PC-9 (cell line): ENCODE data around the gene NCK1. TPM values are rescaled to one million over a fixed set of nuclear protein-coding genes. Genes with fewer than 3 reads are reported as not detected.
"Not testable (repeated sequence)": the region's sequence is repeated elsewhere in the genome, so short reads cannot be mapped to it uniquely, and the experiment has no call there.

ENCODE experiments used
- BruUV-seq: library from RNA; stranded (reverse); fragments of 400-500 nt; replicated peaks from 2 replicates; lab custom pipeline; 2021; lab: Mats Ljungman, UMichigan
- CTCF ChIA-PET: fragments of 300-600 bp; sonication (Branson Sonifier 250); formaldehyde crosslinking; loops from one replicate; lab custom pipeline; 2022; ENCODE audit warnings: antibody characterized with exemption; lab: Charles Lee
- POLR2A ChIA-PET: fragments of 300-600 bp; sonication (Branson Sonifier 250); formaldehyde crosslinking; loops from one replicate; lab custom pipeline; 2022; ENCODE audit warnings: antibody characterized with exemption; ENCODE audit not compliant: unreplicated experiment; lab: Charles Lee
- DNase-seq, 2 experiments: peaks; one replicate each; pipeline versions ENCODE4 v3.0.0 to v3.0.0-alpha.2; 2015 to 2022; ENCODE audit warnings: mixed read lengths in 1 of 2
- H2AFZ ChIP-seq: fragments of 200-600 bp; sonication (generic); 2 replicates; pipeline ENCODE4 v1.8.1; 2017; ENCODE audit warnings: antibody characterized with exemption
- H3F3A ChIP-seq: fragments of 200-600 bp; sonication (generic); 2 replicates; pipeline ENCODE4 v1.8.1; 2017; ENCODE audit warnings: antibody characterized with exemption, mild to moderate bottlenecking, low read depth; ENCODE audit not compliant: insufficient read depth
- H3K27ac ChIP-seq: fragments of 200-600 bp; sonication (generic); 2 replicates; pipeline ENCODE4 v1.6.1; 2016; ENCODE audit warnings: mixed run types
- H3K27me3 ChIP-seq: fragments of 200-600 bp; sonication (generic); 2 replicates; pipeline ENCODE4 v1.6.1; 2016; ENCODE audit warnings: low read depth, mixed run types; ENCODE audit not compliant: insufficient read depth
- H3K36me3 ChIP-seq: fragments of 200-600 bp; sonication (generic); 2 replicates; pipeline ENCODE4 v1.6.1; 2016; ENCODE audit warnings: low read depth, mixed run types
- H3K4me1 ChIP-seq: fragments of 200-600 bp; sonication (generic); replicated peaks from 2 replicates; pipeline ENCODE4 v1.6.1; 2016; ENCODE audit warnings: mixed run types; ENCODE audit not compliant: insufficient read depth
- H3K4me2 ChIP-seq: fragments of 200-600 bp; sonication (generic); 2 replicates; pipeline ENCODE4 v1.6.1; 2017; ENCODE audit warnings: mixed run types
- H3K4me3 ChIP-seq: fragments of 200-600 bp; sonication (generic); 2 replicates; pipeline ENCODE4 v1.6.1; 2016; ENCODE audit warnings: mixed run types
- H3K79me2 ChIP-seq: fragments of 200-600 bp; sonication (generic); 2 replicates; pipeline ENCODE4 v1.6.1; 2017; ENCODE audit warnings: low read depth, mixed run types
- H3K9me2 ChIP-seq: fragments of 200-600 bp; sonication (generic); 2 replicates; pipeline ENCODE4 v1.8.1; 2017; ENCODE audit warnings: mild to moderate bottlenecking; ENCODE audit not compliant: insufficient read depth
- H3K9me3 ChIP-seq: fragments of 200-600 bp; sonication (generic); 2 replicates; pipeline ENCODE4 v1.8.1; 2016; ENCODE audit warnings: low read depth; ENCODE audit not compliant: insufficient read depth
- H4K20me1 ChIP-seq: fragments of 200-600 bp; sonication (generic); 2 replicates; pipeline ENCODE4 v1.8.1; 2017; ENCODE audit not compliant: insufficient read depth
- EZH2 ChIP-seq: fragments of 200-600 bp; sonication (generic); IDR thresholded peaks from 2 replicates; pipeline ENCODE4 v1.8.0; 2017; ENCODE audit warnings: antibody characterized with exemption, low read depth
- intact Hi-C: fragments of 100-400 bp; cut with micrococcal nuclease; formaldehyde crosslinking; loops from one replicate; pipeline ENCODE4 v1.10.0; 2022; ENCODE audit not compliant: unreplicated experiment
- total RNA-seq: library from RNA; stranded (reverse); gene quantifications from 2 replicates; pipeline ENCODE4 v1.2.3, GENCODE V29; 2021
- TF ChIP-seq, protein P1 (sequence below): fragments of 200-600 bp; sonication (generic); conservative IDR thresholded peaks from 2 replicates; pipeline ENCODE4 v1.6.1; 2017; ENCODE audit warnings: mixed run types, antibody characterized with exemption, mild to moderate bottlenecking, moderate library complexity

NCK1 gene
- total RNA-seq, 1 experiment from 2014 or later = 42.7 TPM

DNA sequence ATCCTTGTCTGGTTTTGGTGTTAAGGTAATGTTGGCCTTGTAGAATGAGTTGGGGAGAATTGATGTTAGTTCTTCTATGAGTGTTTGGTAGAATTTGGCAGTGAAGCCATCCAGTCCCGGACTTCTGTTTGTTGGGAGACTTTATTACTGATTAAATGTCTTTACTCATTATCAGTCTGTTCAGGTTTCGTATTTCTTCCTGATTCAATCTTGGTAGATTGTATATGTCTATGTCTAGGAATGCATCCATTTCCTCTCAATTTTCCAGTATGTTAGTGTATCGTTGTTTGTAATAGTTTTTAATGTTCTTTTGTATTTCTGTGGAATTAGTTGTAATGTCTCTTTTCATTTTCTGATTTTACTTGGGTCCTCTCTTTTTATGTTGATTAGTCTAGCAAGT, 39.4 kb downstream of the NCK1 start:
- Histone ChIP-seq H3K4me2 (no peak overlapping the region), H3F3A (no peaks in the 10 kb centered on the region), H3K9me3 (peaks cover 12% of the 10 kb centered on the region), H4K20me1 (0 out of 2 replicates have a peak, but pooled peaks cover 9% of the 10 kb centered on the region), H2AFZ (no peak overlapping the region), H3K36me3 (peaks cover 28% of the 10 kb centered on the region), H3K79me2 (peaks cover 92% of the 10 kb centered on the region), H3K27ac (no peak overlapping the region), H3K4me1 (no peaks in the 10 kb centered on the region), H3K27me3 (no peaks in the 10 kb centered on the region), H3K9me2 (no peaks in the 10 kb centered on the region), H3K4me3 (no peak overlapping the region)
- intact Hi-C loops = no loop called here
- no peak for TF ChIP-seq EZH2
- TF ChIP-seq, protein P1, sequence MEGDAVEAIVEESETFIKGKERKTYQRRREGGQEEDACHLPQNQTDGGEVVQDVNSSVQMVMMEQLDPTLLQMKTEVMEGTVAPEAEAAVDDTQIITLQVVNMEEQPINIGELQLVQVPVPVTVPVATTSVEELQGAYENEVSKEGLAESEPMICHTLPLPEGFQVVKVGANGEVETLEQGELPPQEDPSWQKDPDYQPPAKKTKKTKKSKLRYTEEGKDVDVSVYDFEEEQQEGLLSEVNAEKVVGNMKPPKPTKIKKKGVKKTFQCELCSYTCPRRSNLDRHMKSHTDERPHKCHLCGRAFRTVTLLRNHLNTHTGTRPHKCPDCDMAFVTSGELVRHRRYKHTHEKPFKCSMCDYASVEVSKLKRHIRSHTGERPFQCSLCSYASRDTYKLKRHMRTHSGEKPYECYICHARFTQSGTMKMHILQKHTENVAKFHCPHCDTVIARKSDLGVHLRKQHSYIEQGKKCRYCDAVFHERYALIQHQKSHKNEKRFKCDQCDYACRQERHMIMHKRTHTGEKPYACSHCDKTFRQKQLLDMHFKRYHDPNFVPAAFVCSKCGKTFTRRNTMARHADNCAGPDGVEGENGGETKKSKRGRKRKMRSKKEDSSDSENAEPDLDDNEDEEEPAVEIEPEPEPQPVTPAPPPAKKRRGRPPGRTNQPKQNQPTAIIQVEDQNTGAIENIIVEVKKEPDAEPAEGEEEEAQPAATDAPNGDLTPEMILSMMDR = no peak
- CTCF ChIA-PET = no interaction called here
- no TSS peak for BruUV-seq
- no peak for DNase-seq
- POLR2A ChIA-PET = no interaction called here

DNA sequence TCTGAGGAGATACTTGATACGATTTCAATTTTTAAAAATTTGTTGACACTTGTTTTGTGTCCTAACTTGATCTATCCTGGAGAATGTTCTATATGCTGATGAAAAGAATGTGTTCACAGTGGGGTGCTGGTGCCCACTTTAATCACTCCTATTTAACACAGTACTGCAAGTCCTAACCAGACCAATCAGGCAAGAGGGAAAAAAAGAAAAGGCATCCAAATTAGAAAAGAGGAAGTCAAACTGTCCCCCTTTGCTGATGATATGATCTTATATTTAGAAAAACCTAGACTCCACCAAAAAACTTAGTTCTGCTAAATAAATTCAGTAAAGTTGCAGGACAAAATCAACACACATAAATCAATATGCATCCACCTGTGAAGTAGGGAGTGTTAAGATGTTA, 40.5 kb downstream of the NCK1 start:
- H3K4me2 ChIP-seq, intact Hi-C loops, H3F3A ChIP-seq, H3K4me3 ChIP-seq, CTCF ChIA-PET, H3K9me2 ChIP-seq, BruUV-seq, H3K27me3 ChIP-seq, H2AFZ ChIP-seq, H3K4me1 ChIP-seq, POLR2A ChIA-PET, DNase-seq, H3K27ac ChIP-seq: not testable (repeated sequence)
- H3K79me2 ChIP-seq = peaks cover 92% of the 10 kb centered on the region
- H3K36me3 ChIP-seq = peaks cover 23% of the 10 kb centered on the region
- peaks cover 12% of the 10 kb centered on the region; the same call in 1 of the 2 replicates for H4K20me1 ChIP-seq
- peaks cover 12% of the 10 kb centered on the region for H3K9me3 ChIP-seq

DNA sequence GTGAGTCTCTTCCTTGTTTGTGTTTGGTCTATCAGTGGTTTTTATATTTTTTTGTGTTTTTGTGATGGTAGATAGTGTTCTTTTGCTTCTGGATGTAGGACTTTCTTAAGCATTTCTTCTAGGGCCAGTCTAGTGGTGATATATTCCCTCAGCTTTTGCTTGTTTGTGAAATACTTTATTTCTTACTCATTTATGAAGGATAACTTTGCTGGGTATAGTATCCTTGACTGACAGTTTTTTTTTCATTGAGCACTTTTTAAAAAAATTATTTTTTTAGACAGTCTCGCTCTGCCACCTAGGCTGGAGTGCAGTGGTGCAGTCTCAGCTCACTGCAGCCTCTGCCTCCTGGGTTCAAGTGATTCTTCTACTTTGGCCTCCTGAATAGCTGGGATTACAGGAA, 41.9 kb downstream of the NCK1 start:
- no peaks in the 10 kb centered on the region for H3K27me3 ChIP-seq
- TF ChIP-seq, protein P1 = no peak
- no peak for TF ChIP-seq EZH2
- no peaks in the 10 kb centered on the region for H3F3A ChIP-seq
- no peak for DNase-seq
- H2AFZ ChIP-seq = no peak overlapping the region
- ChIA-PET CTCF (no interaction called here), POLR2A (no interaction called here)
- no peak overlapping the region for H3K4me3 ChIP-seq
- no peaks in the 10 kb centered on the region for H3K9me2 ChIP-seq
- no TSS peak for BruUV-seq
- H3K79me2 ChIP-seq = peaks cover 94% of the 10 kb centered on the region
- H3K4me2 ChIP-seq = no peak overlapping the region
- peaks cover 23% of the 10 kb centered on the region for H3K36me3 ChIP-seq
- H3K9me3 ChIP-seq = peaks cover 12% of the 10 kb centered on the region
- intact Hi-C loops = no loop called here
- peaks cover 12% of the 10 kb centered on the region; the same call in 1 of the 2 replicates for H4K20me1 ChIP-seq
- H3K4me1 ChIP-seq = no peaks in the 10 kb centered on the region
- no peak overlapping the region for H3K27ac ChIP-seq

DNA sequence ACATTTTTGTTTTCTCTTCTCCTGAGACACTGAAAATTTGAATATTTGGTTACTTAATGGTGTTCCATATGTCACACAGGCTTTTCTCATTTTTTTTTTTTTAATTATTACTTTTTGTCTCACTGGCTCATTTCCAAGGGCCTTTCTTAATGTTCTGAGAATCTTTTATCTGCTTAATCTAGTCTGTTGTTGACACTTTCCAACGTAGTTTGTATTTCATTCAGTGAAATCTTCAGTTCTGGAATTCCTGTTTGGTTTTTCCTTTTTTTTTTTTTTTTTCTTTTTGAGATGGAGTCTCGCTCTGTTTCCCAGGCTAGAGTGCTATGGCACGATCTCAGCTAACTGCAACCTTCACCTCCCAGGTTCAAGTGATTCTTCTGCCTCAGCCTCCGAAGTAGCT, 42.7 kb downstream of the NCK1 start:
- Histone ChIP-seq H3K79me2 (peaks cover 91% of the 10 kb centered on the region), H3K27ac (no peak overlapping the region), H2AFZ (no peak overlapping the region), H3K4me3 (no peak overlapping the region), H3K4me2 (no peak overlapping the region), H3K9me3 (peaks cover 12% of the 10 kb centered on the region), H3K4me1 (no peaks in the 10 kb centered on the region), H3K27me3 (no peaks in the 10 kb centered on the region), H4K20me1 (peaks cover 12% of the 10 kb centered on the region; the same call in 1 of the 2 replicates), H3K9me2 (no peaks in the 10 kb centered on the region), H3F3A (no peaks in the 10 kb centered on the region), H3K36me3 (peaks cover 19% of the 10 kb centered on the region)
- BruUV-seq = no TSS peak
- TF ChIP-seq, protein P1 = no peak
- no peak for TF ChIP-seq EZH2
- intact Hi-C loops = no loop called here
- CTCF ChIA-PET = no interaction called here
- POLR2A ChIA-PET = interaction anchor here (0.7 kb wide), 1 partner anchor 227 kb away, joined by 10 read pairs; no protein-coding TSS in a partner anchor
- no peak for DNase-seq
